Chondrocyte (in vitro differentiated cells): ENCODE results near the gene PCID2. TPM values are rescaled to one million over a fixed set of nuclear protein-coding genes. Genes with fewer than 3 reads are reported as not detected.

Experiments used
- DNase-seq: peaks from one replicate; pipeline ENCODE4 v3.0.0; 2021; ENCODE audit warnings: mixed read lengths, low spot score
- H3K27ac Mint-ChIP-seq: one replicate; pipeline ENCODE4 v1.8.0; 2021; ENCODE audit warnings: mild to moderate bottlenecking, moderate library complexity, mixed read lengths; ENCODE audit not compliant: unreplicated experiment
- H3K27me3 Mint-ChIP-seq: 2 replicates; pipeline ENCODE4 v1.8.0; 2021; ENCODE audit warnings: low read depth, mixed read lengths
- H3K36me3 Mint-ChIP-seq: 2 replicates; pipeline ENCODE4 v1.8.0; 2021; ENCODE audit warnings: low read depth, mixed read lengths
- H3K4me1 Mint-ChIP-seq: 2 replicates; pipeline ENCODE4 v1.8.0; 2021; ENCODE audit warnings: low read depth, mild to moderate bottlenecking, mixed read lengths
- H3K4me3 Mint-ChIP-seq: one replicate; pipeline ENCODE4 v1.8.0; 2021; ENCODE audit warnings: mild to moderate bottlenecking, moderate library complexity, mixed read lengths; ENCODE audit not compliant: unreplicated experiment
- H3K9me3 Mint-ChIP-seq: 2 replicates; pipeline ENCODE4 v1.8.0; 2021; ENCODE audit warnings: low read depth, mixed read lengths
- total RNA-seq: library from RNA; stranded (reverse); gene quantifications from 3 replicates; pipeline ENCODE4 v1.2.1, GENCODE V29; 2021
- TF ChIP-seq, protein P1 (sequence below): fragments of 200-600 bp; sonication (generic); IDR thresholded peaks from 2 replicates; pipeline ENCODE4 v1.5.0; 2021; ENCODE audit warnings: antibody characterized with exemption, mild to moderate bottlenecking, moderate library complexity

Gene PCID2
- total RNA-seq, 1 donor from 2014 or later = 32.9 TPM

DNA sequence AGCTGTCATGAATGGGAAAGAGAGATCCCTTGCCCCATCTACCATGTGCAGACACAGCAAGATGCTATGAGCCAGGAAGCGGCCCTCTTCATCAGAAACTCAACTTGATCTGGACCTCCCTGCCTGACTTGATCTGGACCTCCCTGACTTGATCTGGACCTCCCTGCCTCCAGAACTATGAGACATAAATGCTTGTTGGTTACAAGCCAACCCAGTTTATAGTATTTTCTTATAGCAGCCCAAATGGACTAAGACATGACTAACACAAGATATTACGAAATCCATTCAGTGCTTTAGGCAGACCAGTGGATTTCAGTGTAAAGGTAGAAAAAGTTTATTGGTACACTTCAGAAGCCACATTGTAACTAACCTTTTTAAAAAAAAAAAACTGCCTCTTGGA is 15.6 kb downstream of the PCID2 start:
- Mint-ChIP-seq H3K9me3 (no peaks in the 10 kb centered on the region), H3K4me1 (peaks cover 17% of the 10 kb centered on the region), H3K36me3 (peaks cover 36% of the 10 kb centered on the region), H3K4me3 (no peak overlapping the region), H3K27ac (peak overlapping the region; percentile 54), H3K27me3 (no peaks in the 10 kb centered on the region)
- DNase-seq = no peak
- TF ChIP-seq, protein P1, sequence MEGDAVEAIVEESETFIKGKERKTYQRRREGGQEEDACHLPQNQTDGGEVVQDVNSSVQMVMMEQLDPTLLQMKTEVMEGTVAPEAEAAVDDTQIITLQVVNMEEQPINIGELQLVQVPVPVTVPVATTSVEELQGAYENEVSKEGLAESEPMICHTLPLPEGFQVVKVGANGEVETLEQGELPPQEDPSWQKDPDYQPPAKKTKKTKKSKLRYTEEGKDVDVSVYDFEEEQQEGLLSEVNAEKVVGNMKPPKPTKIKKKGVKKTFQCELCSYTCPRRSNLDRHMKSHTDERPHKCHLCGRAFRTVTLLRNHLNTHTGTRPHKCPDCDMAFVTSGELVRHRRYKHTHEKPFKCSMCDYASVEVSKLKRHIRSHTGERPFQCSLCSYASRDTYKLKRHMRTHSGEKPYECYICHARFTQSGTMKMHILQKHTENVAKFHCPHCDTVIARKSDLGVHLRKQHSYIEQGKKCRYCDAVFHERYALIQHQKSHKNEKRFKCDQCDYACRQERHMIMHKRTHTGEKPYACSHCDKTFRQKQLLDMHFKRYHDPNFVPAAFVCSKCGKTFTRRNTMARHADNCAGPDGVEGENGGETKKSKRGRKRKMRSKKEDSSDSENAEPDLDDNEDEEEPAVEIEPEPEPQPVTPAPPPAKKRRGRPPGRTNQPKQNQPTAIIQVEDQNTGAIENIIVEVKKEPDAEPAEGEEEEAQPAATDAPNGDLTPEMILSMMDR = no peak

DNA sequence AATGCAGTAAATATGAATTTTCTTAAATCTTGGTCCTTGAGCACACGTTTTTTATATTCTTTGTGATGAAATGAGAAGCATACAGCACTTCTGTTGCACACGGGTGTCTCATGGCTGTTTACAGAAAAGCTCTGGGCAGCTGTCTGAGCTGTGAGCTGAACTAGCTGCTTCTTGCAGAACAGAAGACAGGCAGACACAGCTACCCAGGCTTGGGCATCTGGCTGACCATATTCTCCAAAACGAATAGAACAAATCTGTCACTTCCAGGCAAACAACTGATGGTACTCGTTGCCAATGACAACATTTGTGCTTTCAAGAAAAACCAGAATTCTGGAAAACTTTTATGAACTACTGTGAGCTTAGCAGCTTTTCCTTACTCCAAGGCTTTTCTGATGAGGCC is 16.2 kb downstream of the PCID2 start:
- DNase-seq = no peak
- H3K9me3 Mint-ChIP-seq = no peaks in the 10 kb centered on the region
- peaks cover 23% of the 10 kb centered on the region for H3K4me1 Mint-ChIP-seq
- no peaks in the 10 kb centered on the region for H3K27me3 Mint-ChIP-seq
- H3K27ac Mint-ChIP-seq = peak overlapping the region; percentile 49
- peaks cover 33% of the 10 kb centered on the region for H3K36me3 Mint-ChIP-seq
- TF ChIP-seq, protein P1 = no peak
- H3K4me3 Mint-ChIP-seq = no peak overlapping the region

DNA sequence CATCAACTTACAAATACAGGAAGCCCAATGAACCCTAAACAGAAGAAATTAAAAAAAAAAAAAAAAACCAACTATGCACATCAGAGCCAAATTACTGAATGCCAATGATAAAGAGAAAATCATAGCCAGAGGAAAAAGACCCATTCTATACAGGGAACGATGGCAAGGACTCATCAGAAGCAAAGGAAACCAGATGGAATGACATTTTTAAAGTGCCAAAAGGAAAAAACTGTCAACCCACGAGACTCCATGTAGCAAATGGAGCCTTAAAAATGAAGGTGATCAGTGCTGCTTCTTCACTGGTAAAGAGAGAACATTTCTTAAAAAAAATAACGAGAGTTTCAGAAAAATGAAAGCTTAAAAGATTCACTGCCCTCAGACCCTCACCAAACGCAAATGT is 18.3 kb downstream of the PCID2 start:
- H3K36me3 Mint-ChIP-seq = peaks cover 22% of the 10 kb centered on the region
- no peak overlapping the region for H3K4me3 Mint-ChIP-seq
- H3K4me1 Mint-ChIP-seq = peaks cover 38% of the 10 kb centered on the region
- no peak for DNase-seq
- TF ChIP-seq, protein P1 = no peak
- H3K27me3 Mint-ChIP-seq = no peaks in the 10 kb centered on the region
- no peaks in the 10 kb centered on the region for H3K9me3 Mint-ChIP-seq
- H3K27ac Mint-ChIP-seq = no peak overlapping the region

DNA sequence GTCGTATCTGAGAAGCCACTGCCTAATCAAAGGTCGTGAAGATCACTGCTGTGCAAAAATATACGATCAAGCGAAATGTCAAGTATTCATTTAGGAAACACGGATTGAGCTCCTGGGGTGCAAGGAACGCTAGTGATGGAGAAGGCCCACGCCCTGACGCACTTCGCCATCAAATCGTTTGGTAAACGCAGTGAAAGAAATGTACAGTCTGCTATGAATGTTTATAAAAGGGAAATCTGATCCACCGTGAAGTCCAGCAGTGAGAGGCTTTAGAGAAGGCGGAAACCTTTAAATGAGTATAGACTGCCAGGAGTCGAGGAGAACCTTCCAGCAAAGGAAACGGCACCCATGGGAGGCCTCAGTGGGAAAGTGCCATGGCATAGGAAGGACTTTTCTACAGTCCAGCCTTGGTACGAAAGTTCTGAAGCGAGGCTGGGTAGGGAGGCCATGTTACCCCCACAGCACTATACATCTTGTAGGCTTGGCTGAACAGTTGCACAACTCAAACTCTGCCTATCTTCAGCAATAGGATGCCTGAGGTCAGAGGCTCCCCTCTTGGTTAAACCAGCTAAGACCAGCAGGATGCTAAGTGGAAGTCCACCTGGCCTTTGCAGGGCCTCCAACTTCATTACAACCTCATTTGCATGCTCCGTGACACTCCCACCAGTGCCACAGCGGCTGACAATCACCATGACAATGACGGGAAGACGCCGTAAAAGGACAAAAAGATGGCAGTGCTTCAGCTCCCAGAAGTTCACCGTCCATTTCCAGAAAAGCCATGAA is 20.4 kb downstream of the PCID2 start:
- H3K4me1 Mint-ChIP-seq = peaks cover 46% of the 10 kb centered on the region
- no peak for DNase-seq
- no peaks in the 10 kb centered on the region for H3K27me3 Mint-ChIP-seq
- H3K9me3 Mint-ChIP-seq = no peaks in the 10 kb centered on the region
- H3K4me3 Mint-ChIP-seq = peak overlapping the region; percentile 63
- TF ChIP-seq, protein P1 = no peak
- peaks cover 19% of the 10 kb centered on the region for H3K36me3 Mint-ChIP-seq
- H3K27ac Mint-ChIP-seq = peak overlapping the region; percentile 98

DNA sequence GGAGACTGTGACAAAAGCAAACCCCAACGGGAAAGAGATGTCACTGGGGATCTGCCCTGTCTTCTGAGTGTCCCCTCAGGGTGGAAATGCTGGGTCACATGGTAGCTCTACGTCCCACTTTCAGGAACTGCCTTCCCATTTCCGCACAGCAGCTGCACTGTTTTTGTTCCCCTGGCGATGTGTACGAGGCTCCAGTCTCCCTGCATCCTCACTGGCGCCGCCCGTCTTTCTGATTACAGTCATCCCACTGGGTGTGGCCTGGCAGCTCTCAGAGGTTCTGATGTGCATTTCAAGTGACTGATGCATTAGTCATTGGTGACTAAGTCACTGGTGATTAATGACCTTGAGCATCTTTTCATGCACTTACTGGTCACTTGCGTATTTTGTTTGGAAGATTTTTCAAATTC is 21.2 kb downstream of the PCID2 start:
- H3K27me3 Mint-ChIP-seq = no peaks in the 10 kb centered on the region
- H3K4me3 Mint-ChIP-seq = peak overlapping the region; percentile 63
- H3K27ac Mint-ChIP-seq = peak overlapping the region; percentile 98
- H3K36me3 Mint-ChIP-seq = peaks cover 22% of the 10 kb centered on the region
- H3K4me1 Mint-ChIP-seq = peaks cover 41% of the 10 kb centered on the region
- TF ChIP-seq, protein P1 = peak; percentile 45
- H3K9me3 Mint-ChIP-seq = no peaks in the 10 kb centered on the region
- no peak for DNase-seq
